ENCODE results near the gene MED13.

The MED13 gene

GRCh38 chr17:62062302-62062701 lies 2.8 kb downstream of the MED13 start:
- Histone ChIP-seq H3K27me3 (ENCODE audit: insufficient read depth, low read length) (no peaks in the 10 kb centered on the region), H2AK5ac (ENCODE audit: low read length) (no peak overlapping the region), H3K36me3 (ENCODE audit: control insufficient read depth in 1 of 2, insufficient read depth in 2 of 2, low read length in 2 of 2) (peaks cover 11 to 14% of the 10 kb centered on the region in 2 experiments), H3K79me2 (ENCODE audit: control insufficient read depth, insufficient read depth, low read length, poor library complexity) (peaks cover 20% of the 10 kb centered on the region), H3K4ac (ENCODE audit: low read depth, low read length) (peak overlapping the region; percentile 79), H3K9me3 (ENCODE audit: insufficient read depth, low read depth, low read length) (no peaks in the 10 kb centered on the region), H3K79me1 (ENCODE audit: low read length) (peaks cover 11% of the 10 kb centered on the region), H3K4me3 (ENCODE audit: low read depth, low read length) (no peak overlapping the region), H4K8ac (ENCODE audit: low read depth, low read length) (no peak overlapping the region), H3K4me2 (ENCODE audit: low read length) (peak overlapping the region; percentile 35), H3K4me1 (ENCODE audit: control insufficient read depth in 1 of 2, insufficient read depth in 2 of 2, low read length in 2 of 2) (no peaks in the 10 kb centered on the region), H3K14ac (ENCODE audit: low read length) (no peak overlapping the region), H2BK5ac (ENCODE audit: low read depth, low read length, poor library complexity) (no peak overlapping the region), H4K91ac (ENCODE audit: low read depth, low read length) (no peak overlapping the region), H3K9ac (ENCODE audit: low read length) (no peak overlapping the region), H3K27ac (ENCODE audit: low read depth, low read length) (no peak overlapping the region), H2BK120ac (ENCODE audit: insufficient read depth, low read length, poor library complexity) (no peak overlapping the region), H2BK12ac (ENCODE audit: low read length) (no peak overlapping the region), H2AFZ (ENCODE audit: insufficient read depth, low read length, poor library complexity) (no peak overlapping the region), H4K12ac (ENCODE audit: low read depth, low read length) (no peak overlapping the region), H3K18ac (ENCODE audit: low read length) (no peak overlapping the region), H3K23ac (ENCODE audit: low read length) (no peak overlapping the region)
- WGBS (ENCODE audit: extremely low coverage, insufficient coverage, insufficient read length), result no CpG with 5 or more reads among the region's 1 CpG
- no peak for DNase-seq

- no peak overlapping the region for H2BK120ac ChIP-seq (ENCODE audit: insufficient read depth, low read length, poor library complexity)
- H3K79me2 ChIP-seq (ENCODE audit: control insufficient read depth, insufficient read depth, low read length, poor library complexity), result peaks cover 13% of the 10 kb centered on the region
- DNase-seq, result no peak
- H4K91ac ChIP-seq (ENCODE audit: low read depth, low read length), result no peak overlapping the region
- peak overlapping the region; percentile 64 for H3K9ac ChIP-seq (ENCODE audit: low read length)
- H3K27ac ChIP-seq (ENCODE audit: low read depth, low read length), result no peak overlapping the region
- no peak overlapping the region for H2BK5ac ChIP-seq (ENCODE audit: low read depth, low read length, poor library complexity)
- H2AK5ac ChIP-seq (ENCODE audit: low read length), result no peak overlapping the region
- H3K4me3 ChIP-seq (ENCODE audit: low read depth, low read length), result no peak overlapping the region
- no peak overlapping the region for H2BK12ac ChIP-seq (ENCODE audit: low read length)
- no peaks in the 10 kb centered on the region for H3K27me3 ChIP-seq (ENCODE audit: insufficient read depth, low read length)
- H3K4me1 ChIP-seq (ENCODE audit: control insufficient read depth in 1 of 2, insufficient read depth in 2 of 2, low read length in 2 of 2), result no peaks in the 10 kb centered on the region
- H3K14ac ChIP-seq (ENCODE audit: low read length), result no peak overlapping the region
- H4K8ac ChIP-seq (ENCODE audit: low read depth, low read length), result no peak overlapping the region
- no peak overlapping the region for H4K12ac ChIP-seq (ENCODE audit: low read depth, low read length)
- no peak overlapping the region for H3K18ac ChIP-seq (ENCODE audit: low read length)
- no peak overlapping the region for H3K23ac ChIP-seq (ENCODE audit: low read length)
- peaks cover 19 to 23% of the 10 kb centered on the region in 2 experiments for H3K36me3 ChIP-seq (ENCODE audit: control insufficient read depth in 1 of 2, insufficient read depth in 2 of 2, low read length in 2 of 2)
- no peak overlapping the region for H2AFZ ChIP-seq (ENCODE audit: insufficient read depth, low read length, poor library complexity)
- H3K4me2 ChIP-seq (ENCODE audit: low read length), result no peak overlapping the region
- no CpG with 5 or more reads among the region's 3 CpGs for WGBS (ENCODE audit: extremely low coverage, insufficient coverage, insufficient read length)
- no peaks in the 10 kb centered on the region for H3K9me3 ChIP-seq (ENCODE audit: insufficient read depth, low read depth, low read length)
- H3K79me1 ChIP-seq (ENCODE audit: low read length), result no peaks in the 10 kb centered on the region
- no peak overlapping the region for H3K4ac ChIP-seq (ENCODE audit: low read depth, low read length)
These were observed 5.7 kb downstream of the MED13 start for GRCh38 chr17:62059414-62059813.

GRCh38 chr17:62058611-62059010 lies 6.5 kb downstream of the MED13 start:
- Histone ChIP-seq H3K27me3 (ENCODE audit: insufficient read depth, low read length) (no peaks in the 10 kb centered on the region), H3K79me1 (ENCODE audit: low read length) (no peaks in the 10 kb centered on the region), H3K4me2 (ENCODE audit: low read length) (no peak overlapping the region), H4K12ac (ENCODE audit: low read depth, low read length) (no peak overlapping the region), H2BK5ac (ENCODE audit: low read depth, low read length, poor library complexity) (no peak overlapping the region), H3K36me3 (ENCODE audit: control insufficient read depth in 1 of 2, insufficient read depth in 2 of 2, low read length in 2 of 2) (peaks cover 19 to 25% of the 10 kb centered on the region in 2 experiments), H3K18ac (ENCODE audit: low read length) (no peak overlapping the region), H4K8ac (ENCODE audit: low read depth, low read length) (no peak overlapping the region), H2AFZ (ENCODE audit: insufficient read depth, low read length, poor library complexity) (no peak overlapping the region), H2AK5ac (ENCODE audit: low read length) (no peak overlapping the region), H2BK120ac (ENCODE audit: insufficient read depth, low read length, poor library complexity) (no peak overlapping the region), H3K4me1 (ENCODE audit: control insufficient read depth in 1 of 2, insufficient read depth in 2 of 2, low read length in 2 of 2) (no peaks in the 10 kb centered on the region), H3K79me2 (ENCODE audit: control insufficient read depth, insufficient read depth, low read length, poor library complexity) (peaks cover 11% of the 10 kb centered on the region), H3K14ac (ENCODE audit: low read length) (no peak overlapping the region), H3K4ac (ENCODE audit: low read depth, low read length) (no peak overlapping the region), H3K9me3 (ENCODE audit: insufficient read depth, low read depth, low read length) (no peaks in the 10 kb centered on the region), H3K27ac (ENCODE audit: low read depth, low read length) (no peak overlapping the region), H3K9ac (ENCODE audit: low read length) (no peak overlapping the region), H2BK12ac (ENCODE audit: low read length) (no peak overlapping the region), H3K23ac (ENCODE audit: low read length) (no peak overlapping the region), H3K4me3 (ENCODE audit: low read depth, low read length) (no peak overlapping the region), H4K91ac (ENCODE audit: low read depth, low read length) (no peak overlapping the region)
- DNase-seq, result no peak
- WGBS (ENCODE audit: extremely low coverage, insufficient coverage, insufficient read length), result no CpG with 5 or more reads among the region's 4 CpGs

DNA sequence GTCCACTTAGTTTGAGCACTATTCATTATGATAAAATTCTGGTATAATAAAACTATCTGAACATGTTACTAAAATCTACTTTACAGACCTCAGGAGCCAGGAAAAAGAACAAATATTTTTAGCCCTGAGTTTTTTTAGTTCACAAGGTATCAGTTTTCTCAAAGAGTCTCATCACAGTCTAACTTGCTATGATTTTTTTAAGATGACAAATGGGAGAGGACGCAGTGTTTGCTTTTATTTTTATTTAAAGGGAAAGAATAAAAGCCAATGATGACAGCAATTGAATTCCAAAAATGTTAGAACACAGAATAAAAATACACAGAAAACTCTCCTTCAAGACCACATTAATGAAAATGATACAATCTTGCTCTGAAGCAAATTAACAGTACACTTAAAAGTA lies 7.4 kb downstream of the MED13 start:
- Histone ChIP-seq H4K91ac (ENCODE audit: low read depth, low read length) (no peak overlapping the region), H4K8ac (ENCODE audit: low read depth, low read length) (no peak overlapping the region), H3K4ac (ENCODE audit: low read depth, low read length) (no peak overlapping the region), H4K12ac (ENCODE audit: low read depth, low read length) (no peak overlapping the region), H3K36me3 (ENCODE audit: control insufficient read depth in 1 of 2, insufficient read depth in 2 of 2, low read length in 2 of 2) (peaks cover 18 to 25% of the 10 kb centered on the region in 2 experiments), H2BK12ac (ENCODE audit: low read length) (no peak overlapping the region), H3K79me1 (ENCODE audit: low read length) (no peaks in the 10 kb centered on the region), H3K9me3 (ENCODE audit: insufficient read depth, low read depth, low read length) (no peaks in the 10 kb centered on the region), H2BK120ac (ENCODE audit: insufficient read depth, low read length, poor library complexity) (no peak overlapping the region), H2BK5ac (ENCODE audit: low read depth, low read length, poor library complexity) (no peak overlapping the region), H3K27ac (ENCODE audit: low read depth, low read length) (no peak overlapping the region), H3K4me1 (ENCODE audit: control insufficient read depth in 1 of 2, insufficient read depth in 2 of 2, low read length in 2 of 2) (no peaks in the 10 kb centered on the region), H3K9ac (ENCODE audit: low read length) (no peak overlapping the region), H3K4me3 (ENCODE audit: low read depth, low read length) (no peak overlapping the region), H3K23ac (ENCODE audit: low read length) (no peak overlapping the region), H3K18ac (ENCODE audit: low read length) (no peak overlapping the region), H3K4me2 (ENCODE audit: low read length) (no peak overlapping the region), H3K14ac (ENCODE audit: low read length) (no peak overlapping the region), H3K79me2 (ENCODE audit: control insufficient read depth, insufficient read depth, low read length, poor library complexity) (peaks cover 9% of the 10 kb centered on the region), H3K27me3 (ENCODE audit: insufficient read depth, low read length) (no peaks in the 10 kb centered on the region), H2AK5ac (ENCODE audit: low read length) (no peak overlapping the region), H2AFZ (ENCODE audit: insufficient read depth, low read length, poor library complexity) (no peak overlapping the region)
- no peak for DNase-seq
- no CpG with 5 or more reads among the region's 1 CpG for WGBS (ENCODE audit: extremely low coverage, insufficient coverage, insufficient read length)
